Thyroid gland (tissue), 4 donors: Measurements from ENCODE around the gene FSD1L.

Source experiments
- CTCF ChIP-seq, 6 experiments: fragments of 200-600 bp in 3 of 6; fragments of 450-650 bp in 3 of 6; sonication (generic) in 3 of 6; IDR thresholded peaks; one replicate each; pipeline ENCODE4 v1.5.1; 2016 to 2019; ENCODE audit warnings: antibody characterized with exemption in 6 of 6, mild to moderate bottlenecking in 2 of 6, inconsistent platforms in 1 of 6, moderate library complexity in 1 of 6
- POLR2A ChIP-seq, 2 donors: fragments of 450-650 bp; IDR thresholded peaks; one replicate each; pipeline ENCODE4 v1.6.1; 2017; ENCODE audit warnings: antibody characterized with exemption in 2 of 2, mild to moderate bottlenecking in 2 of 2, moderate library complexity in 1 of 2

- no peak for TF ChIP-seq CTCF (IDR thresholded peaks at IDR 0.05)
- TF ChIP-seq POLR2A (IDR thresholded peaks at IDR 0.05) = no peak
Observed at GRCh38 chr9:105443121-105443520, 4.7 kb upstream of the FSD1L start.
